Measurements from ENCODE around the gene LOXL3.

Gene LOXL3

GRCh38 chr2:74559912-74560311 is 6.2 kb upstream of the LOXL3 start:
- Histone ChIP-seq H3K4me1 (ENCODE audit: low read length) (no peaks in the 10 kb centered on the region), H3K9me2 (replicated peaks; ENCODE audit: insufficient read depth, low read length) (no peaks in the 10 kb centered on the region), H2AFZ (ENCODE audit: low read length) (no peak overlapping the region), H4K20me1 (ENCODE audit: insufficient read depth, low read length) (no peaks in the 10 kb centered on the region), H3K79me2 (ENCODE audit: low read length) (peaks cover 7% of the 10 kb centered on the region; the same call in 1 of the 2 replicates), H3K9ac (ENCODE audit: low read length) (no peak overlapping the region), H3K27ac (ENCODE audit: low read length) (no peak overlapping the region), H3K9me3 (replicated peaks; ENCODE audit: insufficient read depth, low read length) (no peaks in the 10 kb centered on the region), H3K4me2 (ENCODE audit: low read depth, low read length) (no peak overlapping the region), H3K27me3 (replicated peaks; ENCODE audit: insufficient read depth, low read length) (no peaks in the 10 kb centered on the region; the same call in 1 of the 2 replicates), H3K36me3 (replicated peaks; ENCODE audit: insufficient read depth, low read length) (0 out of 2 replicates have a peak, but pooled peaks cover 2% of the 10 kb centered on the region), H3F3A (ENCODE audit: insufficient read depth, low read length) (no peaks in the 10 kb centered on the region), H3K4me3 (ENCODE audit: low read length) (no peak overlapping the region)
- TF ChIP-seq EZH2phosphoT487 (IDR thresholded peaks at IDR 0.05; ENCODE audit: low read length) (no peak), EZH2 (optimal IDR thresholded peaks at IDR 0.05; ENCODE audit: low read depth, low read length) (no peak)
- DNase-seq = no peak

- H3K9me2 ChIP-seq (replicated peaks; ENCODE audit: insufficient read depth, low read length) = no peaks in the 10 kb centered on the region
- peaks cover 2% of the 10 kb centered on the region; the same call in 1 of the 2 replicates for H3K4me1 ChIP-seq (ENCODE audit: low read length)
- no peak for TF ChIP-seq EZH2 (optimal IDR thresholded peaks at IDR 0.05; ENCODE audit: low read depth, low read length)
- no peak for TF ChIP-seq EZH2phosphoT487 (IDR thresholded peaks at IDR 0.05; ENCODE audit: low read length)
- TF ChIP-seq CTCF (IDR thresholded peaks at IDR 0.05; ENCODE audit: low read length) = no peak
- no peak for DNase-seq
- no peaks in the 10 kb centered on the region for H4K20me1 ChIP-seq (ENCODE audit: insufficient read depth, low read length)
- H3K4me3 ChIP-seq (ENCODE audit: low read length) = no peak overlapping the region
- H3K79me2 ChIP-seq (ENCODE audit: low read length) = peaks cover 9% of the 10 kb centered on the region; the same call in 1 of the 2 replicates
- H3K27ac ChIP-seq (ENCODE audit: low read length) = no peak overlapping the region
- H3K9ac ChIP-seq (ENCODE audit: low read length) = no peak overlapping the region
- H3F3A ChIP-seq (ENCODE audit: insufficient read depth, low read length) = no peaks in the 10 kb centered on the region
- no peak overlapping the region for H2AFZ ChIP-seq (ENCODE audit: low read length)
- H3K9me3 ChIP-seq (replicated peaks; ENCODE audit: insufficient read depth, low read length) = no peaks in the 10 kb centered on the region
- H3K4me2 ChIP-seq (ENCODE audit: low read depth, low read length) = no peak overlapping the region
- no peaks in the 10 kb centered on the region; the same call in 1 of the 2 replicates for H3K27me3 ChIP-seq (replicated peaks; ENCODE audit: insufficient read depth, low read length)
- H3K36me3 ChIP-seq (replicated peaks; ENCODE audit: insufficient read depth, low read length) = 0 out of 2 replicates have a peak, but pooled peaks cover 2% of the 10 kb centered on the region
These were observed 4.8 kb upstream of the LOXL3 start for GRCh38 chr2:74558284-74559230.

GRCh38 chr2:74556831-74557370 is 3.2 kb upstream of the LOXL3 start:
- Histone ChIP-seq H3K36me3 (replicated peaks; ENCODE audit: insufficient read depth, low read length) (0 out of 2 replicates have a peak, but pooled peaks cover 2% of the 10 kb centered on the region), H2AFZ (ENCODE audit: low read length) (no peak overlapping the region), H4K20me1 (ENCODE audit: insufficient read depth, low read length) (no peaks in the 10 kb centered on the region), H3K9me2 (replicated peaks; ENCODE audit: insufficient read depth, low read length) (no peaks in the 10 kb centered on the region), H3K4me3 (ENCODE audit: low read length) (no peak overlapping the region), H3K4me1 (ENCODE audit: low read length) (peaks cover 3% of the 10 kb centered on the region; the same call in 1 of the 2 replicates), H3K4me2 (ENCODE audit: low read depth, low read length) (no peak overlapping the region), H3F3A (ENCODE audit: insufficient read depth, low read length) (no peaks in the 10 kb centered on the region), H3K9ac (ENCODE audit: low read length) (no peak overlapping the region), H3K79me2 (ENCODE audit: low read length) (peaks cover 9% of the 10 kb centered on the region; the same call in 1 of the 2 replicates), H3K9me3 (replicated peaks; ENCODE audit: insufficient read depth, low read length) (no peaks in the 10 kb centered on the region), H3K27ac (ENCODE audit: low read length) (no peak overlapping the region), H3K27me3 (replicated peaks; ENCODE audit: insufficient read depth, low read length) (no peaks in the 10 kb centered on the region; the same call in 1 of the 2 replicates)
- no peak for DNase-seq
- TF ChIP-seq CTCF (IDR thresholded peaks at IDR 0.05; ENCODE audit: low read length) (no peak), EZH2phosphoT487 (IDR thresholded peaks at IDR 0.05; ENCODE audit: low read length) (no peak), EZH2 (optimal IDR thresholded peaks at IDR 0.05; ENCODE audit: low read depth, low read length) (no peak)
